SJSA1 (cell line): ENCODE measurements around the gene MRPL57. TPM values are rescaled to one million over a fixed set of nuclear protein-coding genes. Genes with fewer than 3 reads are reported as not detected.
A peak's percentile ranks its signal among the peaks of the same experiment; 100 is the strongest.
"Not testable (repeated sequence)": the region's sequence is repeated elsewhere in the genome, so short reads cannot be mapped to it uniquely, and the experiment has no call there.

Experiments used
- DNase-seq, 2 experiments: peaks; one replicate each; pipeline ENCODE4 v3.0.0-alpha.2; 2015 to 2020; ENCODE audit warnings: low spot score in 2 of 2, low read depth in 1 of 2
- H3K27ac ChIP-seq: fragments of 250-450 bp; sonication (Bioruptor Pico); 2 replicates; pipeline ENCODE4 v1.5.1; 2020; ENCODE audit warnings: mild to moderate bottlenecking, moderate library complexity
- H3K27me3 ChIP-seq: fragments of 250-450 bp; sonication (Bioruptor Pico); replicated peaks from 2 replicates; pipeline ENCODE4 v1.5.1; 2020; ENCODE audit warnings: mild to moderate bottlenecking, moderate library complexity
- H3K36me3 ChIP-seq: fragments of 250-450 bp; sonication (Bioruptor Pico); 2 replicates; pipeline ENCODE4 v1.5.1; 2020; ENCODE audit warnings: mild to moderate bottlenecking
- H3K4me1 ChIP-seq: fragments of 250-450 bp; sonication (Bioruptor Pico); replicated peaks from 2 replicates; pipeline ENCODE4 v1.6.1; 2021; ENCODE audit warnings: mild to moderate bottlenecking
- H3K4me3 ChIP-seq: fragments of 250-450 bp; sonication (Bioruptor Pico); 2 replicates; pipeline ENCODE4 v1.5.1; 2020; ENCODE audit warnings: mild to moderate bottlenecking
- H3K9me3 ChIP-seq: fragments of 250-450 bp; sonication (Bioruptor Pico); replicated peaks from 2 replicates; pipeline ENCODE4 v1.5.1; 2020; ENCODE audit warnings: mild to moderate bottlenecking
- total RNA-seq: library from RNA; depleted of rRNA; stranded (reverse); fragments of >200 nt; shearing (Covaris generic); gene quantifications from 2 replicates; pipeline ENCODE4 v1.2.3, GENCODE V29; 2014; rRNA removed

Gene MRPL57
- 23.9 and 24.3 TPM in 2 replicates for total RNA-seq

DNA sequence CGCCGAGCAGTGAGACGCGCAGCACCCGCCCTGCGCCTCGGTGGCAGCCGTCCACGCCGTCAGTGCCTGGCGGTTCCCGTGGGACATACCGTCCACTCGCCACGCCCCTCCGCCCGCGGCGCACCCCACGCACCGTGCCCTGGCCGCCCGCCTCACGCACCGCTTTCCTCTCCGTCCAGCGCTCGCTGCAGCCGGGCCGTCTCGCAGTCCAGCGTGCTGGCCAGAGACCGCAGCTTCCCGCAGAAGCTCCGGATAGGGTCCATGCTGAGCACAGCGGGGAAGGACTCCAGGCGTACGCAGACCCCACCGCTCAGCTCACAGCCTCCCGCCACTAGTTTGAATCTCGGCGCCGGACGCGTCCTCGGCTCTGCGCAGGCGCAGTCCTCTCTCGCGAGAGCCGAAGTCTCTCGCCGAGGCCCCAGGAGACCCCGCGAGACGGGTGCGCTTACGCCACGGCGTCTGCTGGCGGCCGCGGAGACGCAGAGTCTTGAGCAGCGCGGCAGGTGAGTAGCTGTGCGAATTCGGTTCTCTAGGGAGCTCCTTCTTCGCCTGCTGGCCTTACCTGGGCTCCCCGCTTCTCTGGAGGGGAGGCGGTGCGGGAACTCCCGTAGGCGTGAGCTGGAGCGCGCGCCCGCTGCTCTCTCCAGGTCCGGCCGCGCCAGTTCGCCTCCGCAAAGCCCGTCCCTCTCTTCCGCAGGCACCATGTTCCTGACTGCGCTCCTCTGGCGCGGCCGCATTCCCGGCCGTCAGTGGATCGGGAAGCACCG, at the start of gene MRPL57, which contains the start of gene SKA3:
Gene MRPL57, plus strand, starts transcription at position 444 of the 767 bp plus-strand sequence. Its CDS starts 259 bp downstream, at position 703.
Gene SKA3, minus strand, starts transcription at position 338 of the 767 bp plus-strand sequence. Its CDS starts 75 bp downstream, at position 263.
- Histone ChIP-seq H3K4me3 (peak within 1 kb of the TSS; percentile 84), H3K4me1 (peaks cover 8% of the 10 kb centered on the region), H3K36me3 (peaks cover 37% of the 10 kb centered on the region), H3K27me3 (no peaks in the 10 kb centered on the region), H3K27ac (peak within 1 kb of the TSS; percentile 86), H3K9me3 (no peaks in the 10 kb centered on the region)
- peak; percentile 90 to 93 for DNase-seq

DNA sequence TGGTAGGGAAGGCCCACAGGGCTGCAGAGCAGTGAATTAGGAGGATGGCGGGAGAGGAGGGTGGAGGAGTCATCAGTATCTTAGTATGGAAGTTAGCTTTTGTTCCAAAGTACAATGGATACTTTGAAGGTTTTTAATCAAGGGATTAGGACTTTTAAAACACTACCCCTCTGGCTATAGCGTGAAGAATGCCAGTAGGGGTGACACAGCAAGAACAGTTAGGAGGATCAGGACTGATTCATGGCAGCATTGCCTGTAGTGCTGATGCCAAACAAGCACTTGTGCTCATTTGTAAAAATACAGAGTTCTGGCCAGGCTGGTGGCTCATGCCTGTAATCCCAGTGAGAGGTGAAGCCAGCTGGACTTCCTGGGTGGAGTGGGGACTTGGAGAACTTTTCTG, 46.3 kb upstream of the MRPL57 start:
- peaks cover 6% of the 10 kb centered on the region for H3K4me1 ChIP-seq
- H3K27me3 ChIP-seq: no peaks in the 10 kb centered on the region
- H3K27ac ChIP-seq: no peak overlapping the region
- no peaks in the 10 kb centered on the region for H3K36me3 ChIP-seq
- no peak for DNase-seq
- no peaks in the 10 kb centered on the region for H3K9me3 ChIP-seq
- H3K4me3 ChIP-seq: no peak overlapping the region

GRCh38 chr13:21133077-21133476, 43.4 kb upstream of the MRPL57 start:
- no peak for DNase-seq
- H3K4me3 ChIP-seq: no peak overlapping the region

DNA sequence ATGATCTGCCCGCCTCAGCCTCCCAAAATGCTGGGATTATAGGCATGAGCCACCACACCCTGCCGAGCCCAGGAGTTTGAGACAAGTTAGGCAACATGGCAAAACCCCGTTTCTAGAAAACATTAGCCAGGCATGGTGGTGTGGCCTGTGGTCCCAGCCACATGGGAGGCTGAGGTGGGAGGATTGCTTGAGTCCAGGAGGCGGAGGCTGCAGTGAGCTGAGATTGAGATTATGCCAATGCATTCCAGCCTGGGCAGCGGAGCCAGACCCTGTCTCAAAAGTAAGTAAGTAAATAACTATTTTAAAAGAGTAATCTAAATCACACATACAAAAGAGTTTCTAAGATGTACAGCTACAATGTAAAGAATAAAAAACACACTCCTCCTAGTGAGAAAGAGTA, 42.0 kb upstream of the MRPL57 start:
- Histone ChIP-seq H3K9me3 (no peaks in the 10 kb centered on the region), H3K4me3 (no peak overlapping the region), H3K27me3 (no peaks in the 10 kb centered on the region), H3K36me3 (no peaks in the 10 kb centered on the region), H3K27ac (no peak overlapping the region), H3K4me1 (peaks cover 13% of the 10 kb centered on the region; the same call in 1 of the 2 replicates)
- no peak for DNase-seq

More at GRCh38 chr13:21133077-21133476, 43.4 kb upstream of the MRPL57 start:
- no peaks in the 10 kb centered on the region for H3K27me3 ChIP-seq
- H3K27ac ChIP-seq: no peak overlapping the region
- H3K36me3 ChIP-seq: no peaks in the 10 kb centered on the region
- H3K9me3 ChIP-seq: no peaks in the 10 kb centered on the region
- peaks cover 9% of the 10 kb centered on the region; the same call in 1 of the 2 replicates for H3K4me1 ChIP-seq

DNA sequence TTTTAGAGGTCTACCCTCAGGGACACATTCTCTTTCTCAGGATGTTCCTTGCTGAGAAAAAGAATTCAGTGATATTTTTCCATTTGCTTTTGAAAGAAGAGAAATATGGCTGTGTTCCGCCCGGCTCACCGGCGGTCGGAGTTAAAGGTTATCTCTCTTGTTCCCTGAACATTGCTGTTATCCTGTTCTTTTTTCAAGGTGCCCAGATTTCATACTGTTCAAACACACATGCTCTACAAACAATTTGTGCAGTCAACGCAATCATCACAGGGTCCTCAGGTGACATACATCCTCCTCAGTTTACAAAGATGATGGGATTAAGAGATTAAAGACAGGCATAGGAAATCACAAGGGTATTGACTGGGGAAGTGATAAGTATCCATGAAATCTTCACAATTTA, 40.6 kb upstream of the MRPL57 start:
- H3K27me3 ChIP-seq, H3K4me3 ChIP-seq, H3K36me3 ChIP-seq, H3K9me3 ChIP-seq, DNase-seq, H3K27ac ChIP-seq: not testable (repeated sequence)
- H3K4me1 ChIP-seq: peaks cover 15% of the 10 kb centered on the region; the same call in 1 of the 2 replicates

DNA sequence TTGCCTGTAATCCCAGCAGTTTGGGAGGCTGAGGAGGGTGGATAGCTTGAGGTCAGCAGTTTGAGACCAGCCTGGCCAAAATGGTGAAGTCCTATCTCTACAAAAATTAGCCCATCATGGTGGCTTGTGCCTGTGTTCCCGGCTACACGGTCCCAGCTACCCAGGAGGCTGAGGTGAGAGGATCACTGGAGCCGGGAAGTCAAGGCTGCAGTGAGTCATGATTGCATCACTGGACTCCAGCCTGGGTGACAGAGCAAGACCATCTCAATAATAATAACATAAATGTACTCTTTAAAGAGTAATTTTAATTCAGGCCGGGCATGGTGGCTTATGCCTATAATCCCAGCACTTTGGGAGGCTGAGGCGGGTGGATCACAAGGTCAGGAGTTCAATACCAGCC, 38.8 kb upstream of the MRPL57 start:
- H3K27ac ChIP-seq: no peak overlapping the region
- H3K27me3 ChIP-seq: no peaks in the 10 kb centered on the region
- DNase-seq: peak in 1 of 2 experiments; percentile 45
- peaks cover 16% of the 10 kb centered on the region for H3K36me3 ChIP-seq
- H3K4me1 ChIP-seq: peaks cover 22% of the 10 kb centered on the region
- no peaks in the 10 kb centered on the region for H3K9me3 ChIP-seq
- no peak overlapping the region for H3K4me3 ChIP-seq

- H3K9me3 ChIP-seq: no peaks in the 10 kb centered on the region
- peaks cover 26% of the 10 kb centered on the region for H3K4me1 ChIP-seq
- H3K36me3 ChIP-seq: peaks cover 25% of the 10 kb centered on the region
- H3K4me3 ChIP-seq: no peak overlapping the region
- H3K27ac ChIP-seq: no peak overlapping the region
- DNase-seq: no peak
- H3K27me3 ChIP-seq: no peaks in the 10 kb centered on the region
Observed at GRCh38 chr13:21138561-21138960, 37.9 kb upstream of the MRPL57 start.

GRCh38 chr13:21139374-21139773, 37.1 kb upstream of the MRPL57 start:
- peaks cover 29% of the 10 kb centered on the region for H3K36me3 ChIP-seq
- no peaks in the 10 kb centered on the region for H3K9me3 ChIP-seq
- H3K4me3 ChIP-seq: peak overlapping the region; percentile 59; the same call in 1 of the 2 replicates
- no peaks in the 10 kb centered on the region for H3K27me3 ChIP-seq
- peak overlapping the region; percentile 79 for H3K27ac ChIP-seq
- peaks cover 22% of the 10 kb centered on the region for H3K4me1 ChIP-seq
- no peak for DNase-seq

DNA sequence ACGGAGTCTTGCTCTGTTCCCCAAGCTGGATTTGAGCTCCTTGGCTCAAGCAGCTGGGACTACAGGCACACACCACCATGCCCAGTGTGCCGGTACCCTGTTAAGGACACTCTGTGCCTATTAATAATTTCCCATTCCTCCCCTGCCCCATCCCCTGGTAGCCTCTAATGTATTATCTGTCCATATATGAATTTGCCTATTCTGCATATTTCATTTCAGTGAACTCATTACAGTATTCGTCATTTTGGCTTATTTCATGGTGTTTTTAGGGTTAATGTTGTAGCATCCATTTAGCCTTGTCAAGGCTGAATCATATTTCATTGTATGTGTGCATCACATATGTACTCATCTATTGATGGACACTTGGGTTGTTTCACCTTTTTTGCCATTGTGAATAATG, 33.7 kb upstream of the MRPL57 start:
- Histone ChIP-seq H3K36me3 (peaks cover 59% of the 10 kb centered on the region), H3K4me3 (no peak overlapping the region)
- DNase-seq: no peak

DNA sequence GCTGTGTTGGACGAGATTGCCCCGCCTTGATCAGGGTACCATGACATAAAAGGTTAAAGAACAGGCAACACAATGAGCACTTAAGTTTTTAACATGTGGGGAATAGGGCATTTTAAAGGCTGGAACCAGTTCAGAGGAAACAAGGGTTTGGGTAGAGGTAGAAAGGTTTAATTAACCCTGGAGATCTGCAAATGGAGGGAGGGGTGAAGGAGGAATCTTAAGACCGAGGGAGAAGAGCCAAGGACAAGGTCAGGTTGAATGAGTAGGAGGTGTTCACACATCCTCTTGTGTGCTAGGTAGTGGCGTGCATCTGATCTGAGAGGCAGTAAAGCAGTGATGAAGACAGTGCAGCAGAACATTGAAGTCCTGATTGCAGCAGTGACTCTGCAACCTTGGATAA, 28.6 kb upstream of the MRPL57 start:
- Histone ChIP-seq H3K9me3 (no peaks in the 10 kb centered on the region), H3K4me1 (peaks cover 4% of the 10 kb centered on the region; the same call in 1 of the 2 replicates), H3K27ac (no peak overlapping the region), H3K27me3 (no peaks in the 10 kb centered on the region), H3K4me3 (no peak overlapping the region), H3K36me3 (peaks cover 49% of the 10 kb centered on the region)
- no peak for DNase-seq

More for the DNA sequence above, 33.7 kb upstream of the MRPL57 start:
- H3K27ac ChIP-seq: no peak overlapping the region
- H3K9me3 ChIP-seq: no peaks in the 10 kb centered on the region
- H3K27me3 ChIP-seq: no peaks in the 10 kb centered on the region
- peaks cover 19% of the 10 kb centered on the region for H3K4me1 ChIP-seq

DNA sequence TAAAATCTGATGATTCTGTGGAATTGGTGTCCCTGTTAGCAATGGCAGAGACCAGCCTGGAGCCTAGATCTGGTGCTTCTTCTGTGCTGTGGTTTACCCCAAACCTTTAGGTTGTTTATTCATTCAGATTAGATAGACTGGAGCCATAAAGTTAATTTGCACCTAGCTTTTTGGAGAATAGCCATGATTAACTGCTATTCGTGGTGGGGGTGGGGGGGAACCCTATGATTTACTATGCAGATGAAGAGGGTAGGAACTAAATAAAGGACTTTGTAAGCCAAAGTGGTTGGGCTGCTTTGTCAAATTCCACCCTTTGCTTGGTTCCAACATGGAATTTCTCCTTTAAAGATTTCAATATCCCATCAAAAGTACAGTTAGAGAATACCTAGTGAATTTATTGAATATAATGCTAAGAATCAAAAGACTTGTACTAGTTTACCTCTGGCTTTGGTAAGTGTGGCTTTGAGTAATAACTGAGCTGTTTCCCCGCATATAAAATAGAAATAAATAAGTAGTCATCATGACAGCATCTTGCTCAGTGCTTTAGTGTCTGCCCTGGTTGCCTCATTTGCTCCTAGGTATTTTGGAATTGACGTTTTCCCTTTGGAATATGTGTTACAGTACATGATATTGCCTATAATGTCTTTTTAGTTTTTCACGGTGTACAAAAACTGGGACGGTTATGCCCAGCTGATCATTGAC, 27.8 kb upstream of the MRPL57 start:
- Histone ChIP-seq H3K36me3 (peaks cover 40% of the 10 kb centered on the region), H3K4me3 (no peak overlapping the region), H3K4me1 (no peaks in the 10 kb centered on the region; the same call in 1 of the 2 replicates), H3K27me3 (no peaks in the 10 kb centered on the region), H3K27ac (no peak overlapping the region), H3K9me3 (no peaks in the 10 kb centered on the region)
- DNase-seq: no peak

DNA sequence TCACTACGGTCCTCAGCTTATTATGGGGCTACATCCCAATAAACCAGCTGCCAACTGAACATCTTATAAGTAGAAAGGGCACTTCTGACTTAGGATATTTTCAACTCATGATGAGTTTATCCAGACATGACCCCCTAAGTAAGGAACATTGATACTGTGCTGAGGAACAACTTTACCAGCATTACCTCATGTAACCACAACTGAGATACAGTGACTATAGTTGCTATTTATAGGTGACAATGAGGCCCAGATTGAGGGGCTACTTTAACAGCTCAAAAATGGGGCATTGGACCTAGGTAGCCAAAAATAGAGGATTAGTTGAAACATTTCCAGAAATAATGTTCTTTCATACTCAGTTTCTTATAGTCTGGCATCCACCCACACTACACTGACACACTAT, 26.9 kb upstream of the MRPL57 start:
- H3K4me1 ChIP-seq: no peaks in the 10 kb centered on the region; the same call in 1 of the 2 replicates
- no peak for DNase-seq
- no peak overlapping the region for H3K27ac ChIP-seq
- H3K27me3 ChIP-seq: no peaks in the 10 kb centered on the region
- no peaks in the 10 kb centered on the region for H3K9me3 ChIP-seq
- H3K36me3 ChIP-seq: peaks cover 42% of the 10 kb centered on the region
- H3K4me3 ChIP-seq: no peak overlapping the region

GRCh38 chr13:21150013-21150412, 26.4 kb upstream of the MRPL57 start:
- Histone ChIP-seq H3K4me3 (no peak overlapping the region), H3K36me3 (peaks cover 43% of the 10 kb centered on the region), H3K9me3 (no peaks in the 10 kb centered on the region), H3K27ac (no peak overlapping the region), H3K27me3 (no peaks in the 10 kb centered on the region), H3K4me1 (no peaks in the 10 kb centered on the region; the same call in 1 of the 2 replicates)
- DNase-seq: no peak
